HG02973 (cell line): ENCODE results near the gene TMC2.
"Not testable (repeated sequence)": the region's sequence is repeated elsewhere in the genome, so short reads cannot be mapped to it uniquely, and the experiment has no call there.

Source experiments
- ATAC-seq: cut with Tn5 transposase; IDR thresholded peaks from one replicate; pipeline ENCODE4 v1.9.1; 2021; ENCODE audit warnings: moderate library complexity; ENCODE audit not compliant: unreplicated experiment

TMC2 gene

DNA sequence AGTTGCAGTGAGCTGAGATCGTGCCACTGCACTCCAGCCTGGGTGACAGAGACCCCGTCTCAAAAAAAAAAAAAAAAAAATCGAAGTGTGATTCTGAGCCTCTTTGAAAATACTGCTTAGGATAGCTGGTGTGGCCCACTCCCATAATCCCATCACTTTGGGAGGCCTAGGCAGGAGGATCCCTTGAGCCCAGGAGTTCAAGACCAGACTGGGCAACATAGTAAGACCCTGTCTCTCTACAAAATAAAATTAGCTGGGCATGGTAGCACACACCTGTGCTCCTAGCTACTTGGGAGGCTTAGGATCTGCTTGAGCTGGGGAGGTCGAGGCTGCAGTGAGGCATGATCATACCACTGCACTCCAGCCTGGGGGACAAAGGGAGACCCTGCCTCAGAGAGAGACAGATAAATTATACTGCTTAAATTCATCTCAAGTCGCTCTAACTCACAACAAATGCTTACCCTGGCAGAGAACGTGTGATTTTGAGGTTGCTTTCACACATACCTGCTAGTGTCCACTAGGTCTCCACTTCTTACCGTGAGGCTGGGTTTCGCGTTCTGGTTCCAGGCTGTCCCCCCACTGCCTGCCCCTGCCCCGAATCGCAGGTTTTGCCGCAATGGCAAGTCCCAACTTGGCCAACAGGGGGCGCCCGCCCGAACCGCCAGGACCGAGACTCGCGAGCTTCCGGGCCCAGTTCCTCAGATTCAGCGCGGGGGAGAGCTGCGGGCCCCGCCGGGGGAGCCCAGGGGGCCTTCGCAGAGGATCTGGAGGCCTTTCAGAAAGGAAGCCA, 12.3 kb upstream of the TMC2 start:
- ATAC-seq, result peak; percentile 73

DNA sequence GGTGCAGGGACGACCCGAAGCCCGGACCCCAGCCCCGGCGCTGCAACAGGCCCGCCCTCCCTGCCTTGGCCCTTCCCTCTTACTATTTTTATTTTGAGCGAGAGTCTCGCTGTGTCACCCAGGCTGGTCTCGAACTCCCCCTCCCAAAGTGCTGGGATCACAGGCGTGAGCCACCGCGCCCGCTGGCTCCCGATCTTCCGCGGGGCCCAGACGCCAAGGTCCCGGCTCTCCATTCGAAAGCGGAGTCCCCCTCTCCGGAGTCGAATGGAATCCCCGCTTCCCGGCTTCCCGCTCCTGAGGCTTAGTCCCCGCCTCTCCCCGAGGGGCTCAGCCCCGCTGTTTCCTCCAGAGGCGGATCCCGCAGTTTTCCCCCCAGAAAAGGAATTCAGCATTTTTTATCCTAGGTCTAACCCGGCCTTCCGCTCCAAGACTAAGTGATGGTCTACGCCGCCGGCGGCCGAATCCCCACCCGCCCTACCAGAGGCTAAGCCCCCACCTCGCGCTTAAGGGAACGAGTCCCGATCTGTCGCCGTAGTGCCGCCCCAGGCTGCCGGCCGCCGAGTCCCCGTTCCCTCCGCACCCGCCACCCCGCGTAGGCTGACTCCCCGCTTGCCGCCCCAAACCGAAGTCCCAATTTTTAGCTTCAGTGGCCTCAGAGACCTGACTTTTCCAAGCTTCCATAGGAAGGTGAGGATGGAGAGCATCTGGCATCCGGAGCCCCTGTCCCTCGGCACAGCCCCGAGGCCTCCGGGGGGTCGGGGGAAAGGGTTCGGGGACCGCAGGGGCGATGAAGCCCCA, 11.5 kb upstream of the TMC2 start:
- peak; percentile 19 for ATAC-seq

DNA sequence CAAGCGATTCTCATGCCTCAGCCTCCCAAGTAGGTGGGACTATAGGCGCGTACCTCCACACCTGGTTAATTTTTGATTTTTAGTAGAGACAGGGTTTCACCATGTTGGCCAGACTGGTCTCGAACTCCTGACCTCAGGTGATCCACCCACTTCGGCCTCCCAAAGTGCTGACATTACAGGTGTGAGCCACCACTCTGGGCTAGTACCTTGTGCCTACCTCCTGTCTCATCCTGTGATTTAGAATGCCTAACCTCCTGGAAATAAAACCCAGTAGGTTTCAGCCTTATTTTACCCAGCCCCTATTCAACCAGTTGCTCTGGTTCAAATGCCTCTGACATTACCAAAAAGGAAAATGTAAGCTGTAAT, 10.2 kb upstream of the TMC2 start:
- not testable (repeated sequence) for ATAC-seq

DNA sequence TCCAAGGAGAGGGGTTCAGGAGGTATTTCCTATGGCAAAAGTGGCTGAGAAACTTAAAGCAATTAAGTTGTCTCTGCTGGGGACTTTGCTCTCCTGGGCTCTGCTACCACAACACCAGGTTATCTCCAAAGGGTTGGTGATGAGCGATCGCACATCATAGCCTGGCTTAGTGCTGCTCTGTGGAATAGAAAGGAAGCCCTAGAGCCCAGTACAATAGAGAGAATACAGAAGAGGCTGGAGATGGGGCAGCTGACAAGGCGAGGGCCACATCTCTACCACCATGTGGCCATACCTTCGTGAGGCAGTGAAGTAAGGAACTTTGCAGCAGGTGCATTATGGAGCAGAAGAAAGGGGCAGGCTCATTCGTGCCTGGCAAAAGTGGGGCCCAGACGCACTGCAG, 8.6 kb upstream of the TMC2 start:
- no peak for ATAC-seq

DNA sequence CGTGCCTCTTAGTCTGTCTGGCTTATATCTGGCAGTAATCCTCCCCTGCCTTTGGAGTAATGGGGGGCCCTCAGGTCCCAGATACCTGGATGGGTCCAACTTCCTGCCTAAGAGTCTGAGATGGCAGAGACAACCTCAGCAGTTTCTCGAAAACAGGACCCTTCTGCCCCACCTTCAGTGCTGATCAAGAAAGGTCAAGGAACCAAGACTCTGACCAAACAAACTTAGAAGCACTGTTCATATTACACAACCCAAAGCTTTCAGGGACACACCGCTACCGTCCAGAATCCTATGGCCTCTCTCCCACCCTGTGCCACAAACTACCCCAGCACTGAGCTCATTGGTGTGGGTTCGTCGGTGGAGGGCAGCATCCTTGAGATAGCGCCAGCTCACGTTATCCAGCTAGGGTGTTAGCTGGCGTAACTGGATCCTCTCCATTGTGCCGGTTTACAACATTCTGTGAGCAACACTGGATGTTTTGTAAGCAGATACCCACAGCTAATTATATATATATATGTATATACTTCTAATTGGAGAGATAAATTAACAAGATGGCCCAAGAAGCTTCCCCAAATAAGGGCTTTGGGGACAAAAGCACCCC, 7.6 kb upstream of the TMC2 start:
- no peak for ATAC-seq

DNA sequence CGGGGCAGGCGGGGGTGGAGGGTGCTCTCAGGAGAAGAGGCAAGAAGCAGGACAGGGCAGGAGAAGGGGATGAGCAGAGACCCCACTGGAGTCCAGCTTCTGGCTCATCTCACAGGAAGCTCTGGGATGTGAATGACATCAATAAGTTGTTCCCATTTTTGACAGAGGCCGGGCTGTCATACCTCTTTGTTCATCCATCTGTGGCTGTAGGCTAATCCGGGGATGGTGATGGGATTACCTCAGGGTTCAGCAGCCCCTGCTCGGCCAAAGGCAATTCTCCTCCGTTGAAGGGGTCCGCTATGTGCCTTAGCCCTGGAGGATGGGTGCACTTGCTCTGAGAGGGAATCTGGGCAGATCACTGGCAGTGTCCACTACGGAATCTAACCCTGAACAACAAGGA, 3.3 kb upstream of the TMC2 start:
- ATAC-seq, result no peak

DNA sequence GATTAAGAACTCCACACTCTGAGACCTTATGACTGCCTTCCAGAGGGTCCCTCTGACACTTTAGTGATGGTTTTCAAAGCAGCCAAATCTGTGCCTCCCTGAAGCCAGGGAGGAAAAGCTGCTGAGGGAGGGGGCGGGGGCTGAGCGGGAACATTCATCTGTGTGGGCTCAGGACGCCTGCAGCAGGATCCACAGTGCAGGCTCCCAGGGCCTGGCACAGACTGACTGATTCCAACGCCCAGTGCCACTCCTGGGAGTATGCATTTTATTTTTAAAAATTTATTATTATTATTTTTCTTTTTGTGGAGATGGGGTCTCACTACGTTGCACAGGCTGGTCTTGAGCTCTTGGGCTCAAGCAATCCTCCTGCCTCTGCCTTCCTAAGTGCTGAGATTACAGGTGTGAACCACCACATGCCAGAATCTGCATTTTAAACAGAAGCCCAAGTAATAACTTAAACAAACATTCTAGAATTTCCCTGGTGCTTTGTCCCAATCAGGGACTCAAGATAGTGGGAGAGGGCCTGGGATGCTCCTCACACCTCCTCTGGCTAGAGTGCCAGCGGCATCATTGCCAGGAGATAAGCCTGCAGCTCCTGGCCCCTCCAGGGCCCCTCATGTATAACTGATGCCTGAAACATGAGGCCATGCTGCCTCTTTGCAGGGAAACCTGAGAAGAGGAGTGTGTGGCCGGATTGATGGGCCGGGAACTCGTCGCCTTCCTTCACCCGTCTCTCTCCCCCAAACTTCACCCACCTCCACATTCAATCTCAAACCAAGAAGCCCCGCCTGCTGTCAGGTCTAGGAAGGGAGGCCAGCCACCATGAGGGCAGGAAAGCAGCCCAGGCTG, 438 bp upstream of the TMC2 start:
- ATAC-seq, result no peak

DNA sequence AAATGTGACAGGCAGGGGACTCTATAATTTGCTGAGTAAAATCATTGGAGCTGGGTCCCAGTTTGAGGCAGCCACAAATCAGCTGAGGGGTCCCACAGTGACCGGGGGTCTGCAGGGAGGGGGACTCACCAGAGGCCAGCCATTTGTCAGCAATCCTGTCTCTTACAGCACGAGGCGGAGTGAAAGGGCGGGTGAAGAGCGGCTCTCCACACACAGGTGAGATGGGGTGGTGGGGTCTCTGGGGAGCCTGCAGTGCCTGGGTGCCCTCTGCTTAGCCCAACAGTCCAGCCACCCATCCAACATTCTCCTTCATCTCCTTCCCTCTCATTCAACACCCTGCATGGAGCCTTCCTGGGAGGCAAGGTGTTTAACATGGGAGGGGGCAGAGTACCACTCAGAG, 728 bp downstream of the TMC2 start:
- no peak for ATAC-seq

DNA sequence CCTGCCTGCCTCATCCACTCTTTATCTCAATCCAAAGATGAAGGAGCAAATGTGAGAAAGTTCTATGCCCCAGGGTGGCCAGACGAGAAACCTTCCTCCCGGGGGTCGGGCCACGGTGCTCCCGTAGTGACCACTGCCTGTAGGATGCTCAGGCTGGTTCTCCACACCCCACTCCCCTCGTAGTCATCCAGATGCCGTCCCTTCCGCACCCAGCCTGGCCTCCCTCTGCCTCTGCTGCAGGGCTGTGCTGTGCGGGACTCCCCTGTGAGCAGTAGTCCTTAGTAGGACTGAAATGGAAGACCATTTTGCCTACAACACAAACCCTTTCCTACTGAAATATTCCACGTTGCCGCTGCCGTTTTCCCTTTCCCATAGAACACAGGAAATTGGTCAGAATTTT, 2.0 kb downstream of the TMC2 start:
- no peak for ATAC-seq

DNA sequence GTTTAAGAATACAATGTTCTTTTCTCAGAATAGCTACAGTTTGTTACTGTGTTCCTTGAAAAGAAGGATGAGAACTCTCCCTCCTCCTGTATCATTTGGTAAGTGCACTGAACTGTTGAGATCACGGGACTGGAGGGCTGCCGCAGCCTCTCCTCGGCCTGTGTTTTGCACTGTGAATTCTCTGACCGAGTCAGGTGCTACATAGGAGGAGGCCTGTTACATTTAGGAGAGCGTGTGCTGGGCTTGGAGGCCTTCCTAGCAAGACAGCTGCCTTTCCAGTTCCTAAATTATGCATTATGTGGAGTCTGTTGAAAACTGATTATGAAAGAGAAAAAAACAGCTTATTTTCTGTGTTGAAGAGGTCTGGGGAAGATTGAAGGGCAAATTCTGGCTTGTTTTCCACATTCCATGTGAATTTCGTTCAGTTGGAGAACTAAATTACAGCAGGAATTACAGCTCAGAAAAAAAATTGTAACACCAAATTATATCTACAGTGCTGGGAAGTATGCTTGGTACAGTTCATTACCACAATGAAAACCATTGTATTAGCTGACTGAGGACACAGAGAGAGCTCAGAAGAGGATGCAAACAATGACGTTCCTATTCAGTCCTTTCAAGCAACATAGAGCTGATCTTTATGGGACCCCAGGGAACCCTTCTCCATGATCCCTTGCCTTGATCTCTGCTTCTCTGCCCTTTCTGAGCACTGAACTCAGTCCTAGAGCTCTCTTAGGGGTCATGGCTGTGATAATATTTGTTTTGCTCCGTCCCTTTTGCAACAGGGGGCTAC, 2.8 kb downstream of the TMC2 start:
- no peak for ATAC-seq

DNA sequence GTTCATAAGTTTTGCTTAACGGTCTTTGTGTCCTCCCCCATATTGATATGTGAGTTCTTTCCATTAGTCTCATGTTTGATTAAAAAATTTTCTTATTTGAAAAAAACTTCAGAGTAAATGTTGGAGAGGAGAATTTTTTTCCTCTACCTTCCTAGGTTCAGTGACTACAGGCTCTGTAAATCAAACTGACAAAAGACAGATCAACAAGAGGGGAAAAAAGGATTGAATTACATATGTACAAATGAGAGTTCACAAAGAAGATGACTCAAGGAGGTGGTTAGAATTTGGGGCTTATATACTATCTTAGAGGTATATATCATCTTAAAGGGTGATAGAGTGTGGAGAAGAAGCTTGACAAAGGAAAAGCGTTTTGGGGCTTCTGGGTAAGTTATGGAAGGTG, 5.6 kb downstream of the TMC2 start:
- ATAC-seq, result no peak

DNA sequence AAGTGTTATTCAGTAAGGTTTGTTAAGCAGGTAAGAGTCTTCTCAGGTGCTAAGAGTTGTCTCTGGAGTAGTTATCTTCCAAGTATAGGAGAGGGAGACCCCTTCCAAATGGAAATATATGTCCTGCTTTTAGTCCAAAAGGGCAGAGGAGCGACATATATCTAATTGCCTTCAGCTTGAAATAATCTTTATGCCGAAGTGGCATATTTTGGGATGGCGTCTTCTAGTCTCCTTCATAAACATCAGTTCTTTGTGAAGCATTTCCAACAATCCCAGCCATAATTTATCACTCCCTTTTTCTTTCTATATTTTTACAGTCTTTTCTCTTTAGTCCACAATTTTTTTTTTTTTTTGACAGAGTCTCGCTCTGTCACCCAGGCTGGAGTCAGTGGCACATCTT, 6.0 kb downstream of the TMC2 start:
- no peak for ATAC-seq

DNA sequence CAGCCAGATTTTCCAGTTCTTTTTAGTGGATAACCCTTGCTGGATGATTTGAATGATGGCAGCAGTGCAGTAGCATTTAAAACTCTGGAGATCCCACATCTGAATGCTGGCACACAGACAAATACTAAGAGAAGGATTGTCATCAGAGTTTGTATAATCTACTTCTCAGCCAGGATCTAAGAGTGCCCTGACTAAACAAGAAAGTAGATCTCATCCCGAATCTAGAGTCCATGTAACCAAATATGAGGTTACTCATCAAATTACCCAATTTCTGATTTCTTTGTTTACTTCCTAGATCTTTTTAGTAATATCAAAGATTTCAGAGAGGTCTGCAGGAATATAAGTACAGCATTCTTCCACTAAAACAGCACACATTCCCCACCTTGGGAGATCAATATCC, 7.8 kb downstream of the TMC2 start:
- no peak for ATAC-seq

DNA sequence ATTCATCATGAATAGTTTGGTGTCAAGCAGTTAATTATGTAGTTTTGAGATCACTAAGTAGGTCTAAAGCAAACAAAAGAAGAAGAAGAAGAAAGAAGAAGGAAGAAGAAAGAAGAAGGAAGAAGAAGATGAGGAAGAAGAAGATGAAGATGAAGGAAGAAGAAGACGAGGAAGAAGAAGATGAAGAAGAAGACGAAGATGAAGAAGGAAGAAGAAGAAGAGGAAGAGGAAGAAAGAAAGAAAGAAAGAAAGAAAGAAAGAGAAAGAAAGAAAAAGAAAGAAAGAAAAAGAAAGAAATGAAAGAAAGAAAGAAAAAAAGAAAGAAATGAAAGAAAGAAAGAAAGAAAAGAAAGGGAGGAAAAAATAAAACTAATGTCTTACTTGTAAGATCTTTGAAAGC, 9.2 kb downstream of the TMC2 start:
- no peak for ATAC-seq

DNA sequence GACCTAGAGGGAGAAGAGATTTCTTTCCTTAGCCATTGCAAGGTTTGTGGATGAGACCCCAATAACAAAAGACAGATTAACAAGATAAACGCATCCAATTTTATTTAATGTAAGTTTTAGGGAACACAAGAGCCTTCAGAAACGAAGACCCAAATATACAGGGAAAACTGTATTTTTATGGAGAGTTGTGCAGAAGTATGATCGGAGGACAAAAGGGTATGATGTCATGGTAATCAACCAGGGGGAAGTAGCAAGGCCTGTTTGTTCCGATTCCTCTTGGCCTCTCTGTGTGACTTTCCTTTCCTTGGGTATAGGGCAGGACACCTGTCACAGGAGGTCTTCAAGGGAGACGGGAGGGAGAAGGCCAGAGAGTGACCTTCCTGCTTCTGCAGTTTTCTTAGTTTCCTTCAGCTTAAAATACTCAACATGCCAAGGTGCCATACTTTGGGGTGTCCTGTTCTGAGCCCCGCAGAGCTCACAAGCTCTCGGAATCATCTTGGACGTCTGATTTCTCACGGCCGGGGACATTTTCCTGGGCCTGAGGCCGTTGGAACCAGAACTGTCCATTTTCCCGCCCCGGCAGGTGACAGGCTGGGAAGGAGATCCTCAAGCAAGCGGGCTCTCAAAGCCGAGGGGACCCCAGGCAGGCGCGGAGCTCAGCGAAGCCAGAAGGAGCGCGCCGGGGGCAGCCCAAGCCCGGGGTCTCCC, 21.7 kb downstream of the TMC2 start:
- no peak for ATAC-seq

DNA sequence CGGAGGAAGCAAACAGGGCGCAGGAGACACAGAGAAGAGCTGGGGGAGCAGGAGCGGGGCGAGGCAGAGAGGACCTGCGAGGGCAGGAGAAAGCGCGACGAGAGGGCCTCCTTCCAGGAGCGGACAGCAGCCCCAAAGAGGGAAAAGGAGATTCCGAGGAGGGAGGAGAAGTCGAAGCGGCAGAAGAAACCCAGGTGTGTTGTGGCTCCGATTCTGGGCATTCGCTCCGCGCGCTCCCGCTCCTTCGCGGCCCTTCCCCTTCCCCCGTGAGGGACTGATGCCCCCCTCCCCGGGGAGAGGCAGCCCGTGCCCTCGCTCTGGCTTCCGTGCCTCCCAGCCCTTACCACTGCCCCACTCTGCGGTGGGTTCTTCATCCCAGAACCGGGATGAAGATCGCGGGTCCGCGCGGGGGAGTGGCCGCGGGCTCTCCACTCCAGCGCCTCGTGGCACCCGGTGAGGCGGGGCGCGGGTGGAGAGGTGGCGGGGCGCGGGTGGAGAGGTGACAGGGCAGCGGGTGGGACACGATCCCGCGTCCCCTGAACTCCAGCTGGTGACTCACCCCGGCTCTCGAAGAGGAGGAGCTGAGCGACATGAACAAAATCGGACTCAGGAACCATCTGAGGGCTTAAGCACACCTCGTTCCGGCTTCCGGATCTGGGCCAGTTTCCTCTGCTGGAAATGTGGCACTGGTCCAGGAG, 22.4 kb downstream of the TMC2 start:
- no peak for ATAC-seq

DNA sequence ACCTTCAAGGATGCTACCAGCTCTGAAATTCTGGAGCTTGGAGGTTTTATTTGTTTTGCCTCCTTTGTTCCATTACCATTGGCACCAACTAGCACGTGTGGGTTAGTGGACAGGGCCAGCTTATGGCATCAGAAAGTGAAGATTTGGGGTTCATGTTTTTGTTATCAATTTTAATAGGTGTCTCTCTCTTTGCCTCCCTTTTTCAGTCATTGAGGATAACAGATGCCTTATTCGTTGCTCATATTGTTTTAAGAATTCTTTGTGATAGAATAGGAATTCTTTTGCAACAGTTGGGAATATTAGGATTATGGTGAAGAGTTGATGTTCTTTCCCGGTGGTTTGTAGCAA, 22.9 kb downstream of the TMC2 start:
- no peak for ATAC-seq

DNA sequence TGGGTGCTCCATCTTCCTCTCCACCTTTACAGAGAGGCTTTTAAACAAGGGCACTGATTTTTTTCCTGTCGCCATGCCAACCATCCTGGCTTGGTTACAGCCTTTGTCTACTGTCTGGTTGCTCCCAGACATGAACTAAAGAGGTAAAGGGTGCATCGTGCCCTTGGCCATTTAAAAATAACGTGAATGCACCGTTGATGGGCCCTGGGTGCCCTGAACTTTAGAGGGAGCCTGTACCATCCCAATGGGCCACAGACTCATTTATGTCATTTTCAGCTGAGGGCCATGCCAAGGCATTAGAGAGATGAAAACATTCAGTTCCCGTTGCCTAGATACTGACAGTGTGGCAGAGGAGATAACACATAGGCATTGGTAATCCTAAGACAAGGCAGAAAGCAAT, 23.3 kb downstream of the TMC2 start:
- no peak for ATAC-seq

DNA sequence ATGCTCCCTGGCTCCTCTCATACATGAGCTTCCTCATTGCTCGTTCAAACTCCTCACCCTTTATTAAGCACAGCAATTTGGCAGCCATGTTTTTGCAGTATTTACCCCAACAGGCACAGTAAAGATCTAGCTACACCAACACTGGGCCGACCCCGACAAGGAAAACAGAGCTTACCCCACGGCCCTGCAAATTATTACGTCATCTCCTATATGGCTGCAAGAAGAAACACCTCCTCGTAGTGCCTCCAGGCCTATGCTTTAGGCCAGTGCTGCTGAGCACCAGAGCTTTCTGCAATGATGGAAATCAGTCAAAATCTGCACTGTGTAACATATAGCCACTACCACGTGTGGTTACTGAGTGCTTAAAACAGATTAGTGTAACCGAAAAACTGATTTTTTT, 26.7 kb downstream of the TMC2 start:
- no peak for ATAC-seq
